ENCODE results near the gene ARHGDIA.

- TF ChIP-seq, protein P1, sequence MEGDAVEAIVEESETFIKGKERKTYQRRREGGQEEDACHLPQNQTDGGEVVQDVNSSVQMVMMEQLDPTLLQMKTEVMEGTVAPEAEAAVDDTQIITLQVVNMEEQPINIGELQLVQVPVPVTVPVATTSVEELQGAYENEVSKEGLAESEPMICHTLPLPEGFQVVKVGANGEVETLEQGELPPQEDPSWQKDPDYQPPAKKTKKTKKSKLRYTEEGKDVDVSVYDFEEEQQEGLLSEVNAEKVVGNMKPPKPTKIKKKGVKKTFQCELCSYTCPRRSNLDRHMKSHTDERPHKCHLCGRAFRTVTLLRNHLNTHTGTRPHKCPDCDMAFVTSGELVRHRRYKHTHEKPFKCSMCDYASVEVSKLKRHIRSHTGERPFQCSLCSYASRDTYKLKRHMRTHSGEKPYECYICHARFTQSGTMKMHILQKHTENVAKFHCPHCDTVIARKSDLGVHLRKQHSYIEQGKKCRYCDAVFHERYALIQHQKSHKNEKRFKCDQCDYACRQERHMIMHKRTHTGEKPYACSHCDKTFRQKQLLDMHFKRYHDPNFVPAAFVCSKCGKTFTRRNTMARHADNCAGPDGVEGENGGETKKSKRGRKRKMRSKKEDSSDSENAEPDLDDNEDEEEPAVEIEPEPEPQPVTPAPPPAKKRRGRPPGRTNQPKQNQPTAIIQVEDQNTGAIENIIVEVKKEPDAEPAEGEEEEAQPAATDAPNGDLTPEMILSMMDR (IDR thresholded peaks at IDR 0.05): no peak
- TF ChIP-seq POLR2A (IDR thresholded peaks at IDR 0.05): no peak
These were observed 14.9 kb upstream of the ARHGDIA start for GRCh38 chr17:81885869-81886548.

Data from heart left ventricle (tissue), 13 donors.